ENCODE measurements around the gene LDLRAD1. TPM values are rescaled to one million over a fixed set of nuclear protein-coding genes. Genes with fewer than 3 reads are reported as not detected.

The LDLRAD1 gene
- polyA plus RNA-seq, 1 donor (not counting 4 experiments of a cell fraction or from before 2014, with no cell fraction given): not detected

GRCh38 chr1:54007613-54008012 is 10.4 kb downstream of the LDLRAD1 start:
- Histone ChIP-seq H3K27me3 (ENCODE audit: control insufficient read depth, extremely low read depth, insufficient read depth, low read length) (peaks cover 10% of the 10 kb centered on the region), H3K79me2 (ENCODE audit: control insufficient read depth, insufficient read depth, low read length) (no peaks in the 10 kb centered on the region), H3K27ac (ENCODE audit: control insufficient read depth, insufficient read depth, low read length) (no peak overlapping the region), H3K4me3 (ENCODE audit: control insufficient read depth in 2 of 3, extremely low read depth in 1 of 3, insufficient read depth in 2 of 3, low read depth in 1 of 3, low read length in 3 of 3) (no peak overlapping the region), H3K4me2 (ENCODE audit: control insufficient read depth, extremely low read depth, insufficient read depth, low read depth, low read length) (no peak overlapping the region), H3K9me1 (ENCODE audit: control insufficient read depth, extremely low read depth, insufficient read depth, low read length) (no peaks in the 10 kb centered on the region), H3K9ac (ENCODE audit: control insufficient read depth, extremely low read depth, insufficient read depth, low read length) (no peak overlapping the region), H3K4me1 (ENCODE audit: control insufficient read depth, extremely low read depth, insufficient read depth, low read length) (peaks cover 4% of the 10 kb centered on the region), H3K36me3 (ENCODE audit: control insufficient read depth in 2 of 2, extremely low read depth in 1 of 2, insufficient read depth in 2 of 2, low read length in 2 of 2) (no peaks in the 10 kb centered on the region), H2AFZ (ENCODE audit: control insufficient read depth, low read length) (no peak overlapping the region), H4K20me1 (ENCODE audit: control insufficient read depth, extremely low read depth, insufficient read depth, low read length) (no peaks in the 10 kb centered on the region), H3K9me3 (ENCODE audit: control insufficient read depth, low read depth, low read length) (no peaks in the 10 kb centered on the region)
- dilution Hi-C loops (cut with MboI; ENCODE audit: extremely low pct_ligation_motif_present, low sequenced_read_pairs): no loop called here
- no peak for FAIRE-seq
- DNase-seq (ENCODE audit: low read depth, low spot score): no peak
- TF ChIP-seq CTCF (optimal IDR thresholded peaks at IDR 0.05 in 1 of 3, IDR thresholded peaks at IDR 0.05 in 1 of 3, conservative IDR thresholded peaks at IDR 0.05 in 1 of 3; ENCODE audit: extremely low read depth in 1 of 3, insufficient read depth in 2 of 3, low read length in 3 of 3) (no peak), EZH2 (IDR thresholded peaks at IDR 0.05; ENCODE audit: low read length) (no peak)

- peaks cover 4% of the 10 kb centered on the region for H3K4me1 ChIP-seq (ENCODE audit: control insufficient read depth, extremely low read depth, insufficient read depth, low read length)
- H2AFZ ChIP-seq (ENCODE audit: control insufficient read depth, low read length): no peak overlapping the region
- no peak overlapping the region for H3K4me3 ChIP-seq (ENCODE audit: control insufficient read depth in 2 of 3, extremely low read depth in 1 of 3, insufficient read depth in 2 of 3, low read depth in 1 of 3, low read length in 3 of 3)
- FAIRE-seq: no peak
- no peak for TF ChIP-seq CTCF (optimal IDR thresholded peaks at IDR 0.05 in 1 of 3, IDR thresholded peaks at IDR 0.05 in 1 of 3, conservative IDR thresholded peaks at IDR 0.05 in 1 of 3; ENCODE audit: extremely low read depth in 1 of 3, insufficient read depth in 2 of 3, low read length in 3 of 3)
- TF ChIP-seq EZH2 (IDR thresholded peaks at IDR 0.05; ENCODE audit: low read length): no peak
- no peak overlapping the region for H3K27ac ChIP-seq (ENCODE audit: control insufficient read depth, insufficient read depth, low read length)
- no peaks in the 10 kb centered on the region for H4K20me1 ChIP-seq (ENCODE audit: control insufficient read depth, extremely low read depth, insufficient read depth, low read length)
- DNase-seq (ENCODE audit: low read depth, low spot score): no peak
- peaks cover 6% of the 10 kb centered on the region for H3K27me3 ChIP-seq (ENCODE audit: control insufficient read depth, extremely low read depth, insufficient read depth, low read length)
- no peak overlapping the region for H3K4me2 ChIP-seq (ENCODE audit: control insufficient read depth, extremely low read depth, insufficient read depth, low read depth, low read length)
- dilution Hi-C loops (cut with MboI; ENCODE audit: extremely low pct_ligation_motif_present, low sequenced_read_pairs): no loop called here
- no peaks in the 10 kb centered on the region for H3K36me3 ChIP-seq (ENCODE audit: control insufficient read depth in 2 of 2, extremely low read depth in 1 of 2, insufficient read depth in 2 of 2, low read length in 2 of 2)
- H3K9ac ChIP-seq (ENCODE audit: control insufficient read depth, extremely low read depth, insufficient read depth, low read length): no peak overlapping the region
- no peaks in the 10 kb centered on the region for H3K9me3 ChIP-seq (ENCODE audit: control insufficient read depth, low read depth, low read length)
- no peaks in the 10 kb centered on the region for H3K9me1 ChIP-seq (ENCODE audit: control insufficient read depth, extremely low read depth, insufficient read depth, low read length)
- no peaks in the 10 kb centered on the region for H3K79me2 ChIP-seq (ENCODE audit: control insufficient read depth, insufficient read depth, low read length)
Measured at GRCh38 chr1:54006508-54006907, 11.5 kb downstream of the LDLRAD1 start.

Measured in keratinocyte (primary cell).